GM21360 (cell line): ENCODE measurements around the gene APCDD1.

ENCODE experiments used
- ATAC-seq: cut with Tn5 transposase; IDR thresholded peaks from one replicate; pipeline ENCODE4 v1.9.1; 2021; ENCODE audit warnings: mild to moderate bottlenecking, moderate library complexity; ENCODE audit not compliant: unreplicated experiment

The APCDD1 gene

GRCh38 chr18:10453806-10454680 lies at the start of gene APCDD1:
Gene APCDD1 (plus strand): TSS chr18:10454635. CDS start chr18:10454982, 347 bp downstream.
- ATAC-seq = no peak

GRCh38 chr18:10405014-10405493 lies 49.4 kb upstream of the APCDD1 start:
- no peak for ATAC-seq

- no peak for ATAC-seq
These were observed 48.4 kb upstream of the APCDD1 start for GRCh38 chr18:10405816-10406663.

- no peak for ATAC-seq
These were observed 46.3 kb upstream of the APCDD1 start for GRCh38 chr18:10408131-10408530.

GRCh38 chr18:10409041-10409440 lies 45.4 kb upstream of the APCDD1 start:
- ATAC-seq = no peak

- no peak for ATAC-seq
These were observed 43.7 kb upstream of the APCDD1 start for GRCh38 chr18:10410472-10411308.

- no peak for ATAC-seq
These were observed 41.5 kb upstream of the APCDD1 start for GRCh38 chr18:10412933-10413332.

- no peak for ATAC-seq
These were observed 40.7 kb upstream of the APCDD1 start for GRCh38 chr18:10413722-10414121.

GRCh38 chr18:10414293-10414842 lies 40.1 kb upstream of the APCDD1 start:
- no peak for ATAC-seq

GRCh38 chr18:10416065-10416464 lies 38.4 kb upstream of the APCDD1 start:
- no peak for ATAC-seq

- ATAC-seq = no peak
These were observed 37.2 kb upstream of the APCDD1 start for GRCh38 chr18:10417191-10417590.

GRCh38 chr18:10417664-10418063 lies 36.8 kb upstream of the APCDD1 start:
- ATAC-seq = no peak

GRCh38 chr18:10418836-10419235 lies 35.6 kb upstream of the APCDD1 start:
- no peak for ATAC-seq

GRCh38 chr18:10419420-10420103 lies 34.9 kb upstream of the APCDD1 start:
- no peak for ATAC-seq

- ATAC-seq = no peak
These were observed 33.7 kb upstream of the APCDD1 start for GRCh38 chr18:10420561-10421352.

GRCh38 chr18:10421859-10422258 lies 32.6 kb upstream of the APCDD1 start:
- ATAC-seq = no peak

- ATAC-seq = no peak
These were observed 31.7 kb upstream of the APCDD1 start for GRCh38 chr18:10422731-10423130.

GRCh38 chr18:10424585-10425307 lies 29.7 kb upstream of the APCDD1 start:
- no peak for ATAC-seq
